ENCODE measurements around the gene HOMER2.

DNA sequence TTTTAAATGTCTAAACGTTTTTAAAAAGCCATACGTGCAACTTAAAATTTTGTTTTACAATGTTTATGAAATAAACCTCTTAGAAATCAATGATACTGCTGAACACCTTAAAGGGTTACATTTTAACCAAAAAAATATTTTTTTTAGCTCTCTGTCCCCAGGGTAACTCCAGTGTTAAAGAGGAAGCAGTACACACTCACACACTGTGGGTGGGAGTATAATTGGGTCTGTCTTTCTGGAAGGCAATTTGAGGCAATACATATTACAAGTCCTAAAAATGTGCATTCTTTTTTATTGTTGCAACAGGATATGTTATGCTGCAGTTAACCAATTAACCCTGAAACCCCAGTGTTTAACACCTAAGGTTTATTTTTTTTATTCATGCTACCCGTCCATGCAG lies 109.0 kb downstream of the HOMER2 start:
- TF ChIP-seq, protein P1, sequence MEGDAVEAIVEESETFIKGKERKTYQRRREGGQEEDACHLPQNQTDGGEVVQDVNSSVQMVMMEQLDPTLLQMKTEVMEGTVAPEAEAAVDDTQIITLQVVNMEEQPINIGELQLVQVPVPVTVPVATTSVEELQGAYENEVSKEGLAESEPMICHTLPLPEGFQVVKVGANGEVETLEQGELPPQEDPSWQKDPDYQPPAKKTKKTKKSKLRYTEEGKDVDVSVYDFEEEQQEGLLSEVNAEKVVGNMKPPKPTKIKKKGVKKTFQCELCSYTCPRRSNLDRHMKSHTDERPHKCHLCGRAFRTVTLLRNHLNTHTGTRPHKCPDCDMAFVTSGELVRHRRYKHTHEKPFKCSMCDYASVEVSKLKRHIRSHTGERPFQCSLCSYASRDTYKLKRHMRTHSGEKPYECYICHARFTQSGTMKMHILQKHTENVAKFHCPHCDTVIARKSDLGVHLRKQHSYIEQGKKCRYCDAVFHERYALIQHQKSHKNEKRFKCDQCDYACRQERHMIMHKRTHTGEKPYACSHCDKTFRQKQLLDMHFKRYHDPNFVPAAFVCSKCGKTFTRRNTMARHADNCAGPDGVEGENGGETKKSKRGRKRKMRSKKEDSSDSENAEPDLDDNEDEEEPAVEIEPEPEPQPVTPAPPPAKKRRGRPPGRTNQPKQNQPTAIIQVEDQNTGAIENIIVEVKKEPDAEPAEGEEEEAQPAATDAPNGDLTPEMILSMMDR (IDR thresholded peaks at IDR 0.05): no peak
- TF ChIP-seq POLR2A (IDR thresholded peaks at IDR 0.05) (no peak), POLR2AphosphoS5 (IDR thresholded peaks at IDR 0.05) (no peak)

All from stomach (tissue), 4 donors.